Activated naive CD8-positive, alpha-beta T cell treated with anti-CD3 and anti-CD28 coated beads for 36 hours (primary cell): ENCODE data around the gene ORM1. TPM values are rescaled to one million over a fixed set of nuclear protein-coding genes. Genes with fewer than 3 reads are reported as not detected.
"Not testable (repeated sequence)": the region's sequence is repeated elsewhere in the genome, so short reads cannot be mapped to it uniquely, and the experiment has no call there.

Experiments
- DNase-seq: peaks from one replicate; pipeline ENCODE4 v3.0.0; 2021
- H3K27ac Mint-ChIP-seq: one replicate; pipeline ENCODE4 v1.8.0; 2022; ENCODE audit warnings: mild to moderate bottlenecking, moderate library complexity, mixed read lengths
- H3K27me3 Mint-ChIP-seq: one replicate; pipeline ENCODE4 v1.8.0; 2022; ENCODE audit warnings: mild to moderate bottlenecking, mixed read lengths
- H3K36me3 Mint-ChIP-seq: one replicate; pipeline ENCODE4 v1.8.0; 2021; ENCODE audit warnings: mild to moderate bottlenecking, mixed read lengths
- H3K4me1 Mint-ChIP-seq: one replicate; pipeline ENCODE4 v1.8.0; 2021; ENCODE audit warnings: mixed read lengths
- H3K4me3 Mint-ChIP-seq: one replicate; pipeline ENCODE4 v1.8.0; 2022; ENCODE audit warnings: mild to moderate bottlenecking, moderate library complexity, mixed read lengths
- H3K9me3 Mint-ChIP-seq: one replicate; pipeline ENCODE4 v1.8.0; 2022; ENCODE audit warnings: mixed read lengths
- total RNA-seq, 2 experiments: library from RNA; stranded (reverse); gene quantifications; one replicate each; pipeline ENCODE4 v1.2.3, GENCODE V29; 2021

The ORM1 gene
- total RNA-seq, 2 experiments from 2014 or later = not detected

GRCh38 chr9:114311571-114312512 lies 11.1 kb upstream of the ORM1 start:
- Mint-ChIP-seq H3K27me3 (no peaks in the 10 kb centered on the region), H3K9me3 (no peaks in the 10 kb centered on the region), H3K4me3 (no peak overlapping the region), H3K4me1 (no peaks in the 10 kb centered on the region), H3K27ac (no peak overlapping the region), H3K36me3 (no peaks in the 10 kb centered on the region)
- no peak for DNase-seq

DNA sequence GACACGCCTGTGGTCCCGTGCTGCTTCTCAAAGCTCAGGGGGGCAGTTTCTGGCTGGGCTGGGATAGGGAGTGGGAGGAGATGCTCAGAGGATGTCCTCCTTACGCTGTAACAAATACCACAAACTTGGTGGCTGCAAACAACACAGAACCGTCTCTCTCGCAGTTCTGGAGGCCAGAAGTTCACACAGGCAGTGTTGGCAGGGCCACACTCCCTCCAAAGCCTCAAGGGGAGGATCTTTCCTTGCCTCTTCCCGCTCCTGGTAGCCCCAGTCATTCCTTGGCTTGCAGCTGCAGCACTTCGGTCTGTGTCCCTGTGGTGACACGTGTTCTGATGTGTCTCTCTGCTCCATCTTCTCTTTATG lies 10.4 kb upstream of the ORM1 start:
- Mint-ChIP-seq H3K4me3 (no peak overlapping the region), H3K36me3 (no peaks in the 10 kb centered on the region), H3K9me3 (no peaks in the 10 kb centered on the region), H3K27me3 (no peaks in the 10 kb centered on the region), H3K4me1 (no peaks in the 10 kb centered on the region), H3K27ac (no peak overlapping the region)
- DNase-seq = no peak

- H3K27ac Mint-ChIP-seq = no peak overlapping the region
- no peaks in the 10 kb centered on the region for H3K9me3 Mint-ChIP-seq
- peaks cover 4% of the 10 kb centered on the region for H3K4me1 Mint-ChIP-seq
- no peaks in the 10 kb centered on the region for H3K27me3 Mint-ChIP-seq
- DNase-seq = no peak
- no peaks in the 10 kb centered on the region for H3K36me3 Mint-ChIP-seq
- no peak overlapping the region for H3K4me3 Mint-ChIP-seq
These were observed 9.7 kb upstream of the ORM1 start for GRCh38 chr9:114313186-114313585.

- H3K4me3 Mint-ChIP-seq = no peak overlapping the region
- no peak for DNase-seq
- no peak overlapping the region for H3K27ac Mint-ChIP-seq
- no peaks in the 10 kb centered on the region for H3K9me3 Mint-ChIP-seq
- no peaks in the 10 kb centered on the region for H3K36me3 Mint-ChIP-seq
- peaks cover 4% of the 10 kb centered on the region for H3K4me1 Mint-ChIP-seq
- H3K27me3 Mint-ChIP-seq = no peaks in the 10 kb centered on the region
These were observed 8.5 kb upstream of the ORM1 start for GRCh38 chr9:114314256-114314867.

DNA sequence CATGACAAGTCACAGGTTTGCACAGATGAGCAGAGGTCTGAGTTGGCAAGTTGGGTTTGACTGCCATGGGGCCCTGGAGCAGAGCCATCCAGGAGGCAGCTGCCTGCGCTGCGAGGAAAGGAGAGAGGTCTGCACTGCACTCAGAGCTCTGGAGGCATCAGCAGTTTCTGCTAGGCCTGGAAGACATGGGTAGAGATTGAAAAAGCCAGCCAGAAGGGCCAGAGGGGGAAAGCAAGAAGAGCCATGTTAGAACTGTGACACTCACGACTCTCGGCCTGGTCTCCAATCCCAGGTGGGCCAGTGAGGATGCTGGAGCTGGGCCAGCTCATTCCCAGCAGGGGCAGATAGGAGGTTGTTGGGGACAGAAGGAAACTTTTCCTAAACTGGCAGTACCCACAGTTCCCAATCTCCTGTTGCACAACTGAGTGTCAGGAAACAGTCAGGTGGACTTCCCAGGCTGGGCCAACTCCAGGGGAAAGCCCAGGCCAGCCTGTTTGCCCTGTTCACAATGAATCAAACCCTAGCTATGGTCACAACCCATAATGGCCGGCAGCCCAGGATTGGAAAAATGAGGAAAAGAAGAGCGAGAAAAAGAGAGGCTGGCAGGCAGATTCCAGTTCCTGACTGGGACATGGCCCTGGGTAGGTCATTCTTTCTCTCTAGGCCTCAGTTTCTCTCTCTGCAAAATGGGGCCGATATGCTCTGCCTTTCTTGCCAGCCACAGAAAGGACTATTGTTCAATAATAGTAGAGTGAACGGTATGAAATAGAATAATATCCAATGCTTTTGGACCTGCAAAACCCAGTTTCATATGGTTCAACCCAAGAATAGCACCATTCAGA lies 7.8 kb upstream of the ORM1 start:
- H3K4me1 Mint-ChIP-seq = peaks cover 4% of the 10 kb centered on the region
- no peak overlapping the region for H3K4me3 Mint-ChIP-seq
- H3K36me3 Mint-ChIP-seq = no peaks in the 10 kb centered on the region
- no peak overlapping the region for H3K27ac Mint-ChIP-seq
- no peaks in the 10 kb centered on the region for H3K27me3 Mint-ChIP-seq
- DNase-seq = no peak
- no peaks in the 10 kb centered on the region for H3K9me3 Mint-ChIP-seq

- DNase-seq = no peak
- no peak overlapping the region for H3K27ac Mint-ChIP-seq
- H3K4me3 Mint-ChIP-seq = no peak overlapping the region
- H3K4me1 Mint-ChIP-seq = peaks cover 4% of the 10 kb centered on the region
- H3K9me3 Mint-ChIP-seq = no peaks in the 10 kb centered on the region
- no peaks in the 10 kb centered on the region for H3K27me3 Mint-ChIP-seq
- H3K36me3 Mint-ChIP-seq = no peaks in the 10 kb centered on the region
These were observed 7.1 kb upstream of the ORM1 start for GRCh38 chr9:114315723-114316363.

DNA sequence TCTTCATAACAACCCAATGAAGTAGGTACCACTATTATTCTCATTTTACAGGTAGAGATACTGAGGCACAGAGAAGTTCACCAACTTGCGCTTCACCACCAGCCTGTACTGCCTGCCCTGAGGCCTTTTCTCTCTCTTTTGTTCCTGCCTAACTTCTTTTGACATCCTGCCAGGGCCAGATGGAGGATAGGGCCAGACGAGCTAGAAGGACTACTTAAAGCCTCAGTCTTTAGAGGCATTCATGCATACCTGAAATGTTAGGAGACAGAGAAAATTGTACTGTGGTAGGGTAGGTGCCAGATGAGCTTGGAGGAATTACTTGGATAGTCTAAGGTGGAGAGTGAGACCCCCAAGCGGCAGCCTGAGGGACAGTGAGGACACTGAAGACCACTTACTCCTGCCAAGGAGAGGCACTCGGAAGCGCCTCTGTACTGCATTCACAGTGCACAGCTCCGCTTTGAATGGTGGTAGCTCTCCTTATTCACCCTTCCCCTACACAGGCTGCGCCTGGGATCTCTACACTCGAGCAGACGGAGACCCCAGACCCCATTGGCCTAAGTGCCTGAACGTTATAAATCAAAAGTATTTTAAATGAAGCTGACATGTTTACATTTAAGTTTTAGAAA lies 6.2 kb upstream of the ORM1 start:
- Mint-ChIP-seq H3K36me3 (no peaks in the 10 kb centered on the region), H3K27ac (no peak overlapping the region), H3K4me1 (peaks cover 4% of the 10 kb centered on the region), H3K9me3 (no peaks in the 10 kb centered on the region), H3K4me3 (no peak overlapping the region), H3K27me3 (no peaks in the 10 kb centered on the region)
- DNase-seq = no peak

DNA sequence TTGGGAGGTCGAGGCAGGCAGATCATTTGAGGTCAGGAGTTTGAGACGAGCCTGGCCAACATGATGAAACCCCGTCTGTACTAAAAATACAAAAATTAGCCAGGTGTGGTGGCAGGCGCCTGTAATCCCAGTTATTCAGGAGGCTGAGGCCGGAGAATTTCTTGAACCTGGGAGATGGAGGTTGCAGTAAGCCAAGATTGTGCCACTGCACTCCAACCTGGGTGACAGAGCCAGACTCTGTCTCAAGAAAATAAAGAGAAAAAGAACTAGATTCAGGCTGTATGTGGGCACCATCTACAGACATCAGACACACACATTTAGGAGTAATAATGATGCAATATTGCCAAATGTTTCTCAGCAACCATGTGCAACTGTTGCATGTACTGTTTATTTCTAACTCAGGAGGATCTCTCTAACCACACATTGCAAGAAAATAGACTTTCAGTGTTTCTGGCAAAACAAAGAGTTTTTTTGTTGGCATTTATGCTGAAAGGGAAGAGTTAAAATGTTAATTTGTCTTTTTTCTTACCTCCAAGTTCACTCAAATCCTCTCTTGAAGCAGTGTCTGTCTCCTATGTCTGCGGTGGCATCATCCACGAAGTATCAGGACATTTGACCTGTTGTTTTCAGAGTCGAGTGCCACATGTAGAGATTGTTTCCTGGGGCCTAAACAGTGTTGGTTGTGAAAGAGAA lies 5.1 kb upstream of the ORM1 start:
- no peaks in the 10 kb centered on the region for H3K27me3 Mint-ChIP-seq
- H3K9me3 Mint-ChIP-seq = no peaks in the 10 kb centered on the region
- H3K4me3 Mint-ChIP-seq = no peak overlapping the region
- peaks cover 4% of the 10 kb centered on the region for H3K4me1 Mint-ChIP-seq
- peak overlapping the region; percentile 77 for H3K27ac Mint-ChIP-seq
- H3K36me3 Mint-ChIP-seq = no peaks in the 10 kb centered on the region
- DNase-seq = no peak

- H3K27ac Mint-ChIP-seq = peak overlapping the region; percentile 77
- no peak for DNase-seq
- no peak overlapping the region for H3K4me3 Mint-ChIP-seq
- H3K9me3 Mint-ChIP-seq = no peaks in the 10 kb centered on the region
- no peaks in the 10 kb centered on the region for H3K36me3 Mint-ChIP-seq
- peaks cover 4% of the 10 kb centered on the region for H3K4me1 Mint-ChIP-seq
- H3K27me3 Mint-ChIP-seq = no peaks in the 10 kb centered on the region
These were observed 4.5 kb upstream of the ORM1 start for GRCh38 chr9:114318416-114318815.

DNA sequence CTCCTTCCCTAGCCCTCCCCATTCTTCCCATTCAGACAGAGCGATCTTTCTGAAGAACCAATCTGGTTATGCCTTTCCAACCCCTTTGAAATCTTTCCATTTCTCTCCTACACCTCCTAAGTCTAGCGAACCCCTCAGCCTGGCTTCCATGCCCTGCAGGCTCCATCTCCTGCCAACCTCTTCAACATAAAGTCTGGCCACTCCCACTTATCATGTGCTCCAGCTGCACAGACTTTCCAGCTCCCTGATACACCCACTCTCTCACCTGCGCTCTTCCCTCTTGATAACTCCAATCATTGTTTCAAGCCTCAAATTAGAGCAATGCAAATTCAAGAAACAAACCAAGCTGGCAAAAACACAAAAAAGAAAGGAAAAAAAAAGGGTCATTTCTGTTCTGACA lies 3.8 kb upstream of the ORM1 start:
- no peaks in the 10 kb centered on the region for H3K9me3 Mint-ChIP-seq
- H3K27me3 Mint-ChIP-seq = no peaks in the 10 kb centered on the region
- no peaks in the 10 kb centered on the region for H3K36me3 Mint-ChIP-seq
- DNase-seq = no peak
- peaks cover 4% of the 10 kb centered on the region for H3K4me1 Mint-ChIP-seq
- H3K27ac Mint-ChIP-seq = no peak overlapping the region
- no peak overlapping the region for H3K4me3 Mint-ChIP-seq

DNA sequence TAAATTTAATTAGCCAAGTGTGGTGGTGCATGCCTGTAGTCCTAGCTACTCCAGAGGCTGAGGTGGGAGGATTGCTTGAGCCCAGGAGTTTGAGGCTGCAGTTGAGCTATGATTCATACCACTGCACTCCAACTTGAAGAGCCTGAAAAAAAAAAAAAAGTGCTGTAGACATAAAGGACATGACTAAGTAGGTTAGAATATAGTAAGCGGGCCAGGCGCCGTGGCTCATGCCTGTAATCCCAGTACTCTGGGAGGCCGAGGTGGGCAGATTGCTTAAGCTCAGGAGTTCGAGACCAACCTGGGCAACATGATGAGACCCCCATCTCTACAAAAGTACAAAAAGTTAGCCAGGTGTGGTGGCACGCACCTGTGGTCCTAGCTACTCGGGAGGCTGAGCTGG lies 2.2 kb upstream of the ORM1 start:
- DNase-seq, H3K27me3 Mint-ChIP-seq, H3K27ac Mint-ChIP-seq, H3K36me3 Mint-ChIP-seq, H3K4me1 Mint-ChIP-seq, H3K9me3 Mint-ChIP-seq, H3K4me3 Mint-ChIP-seq: not testable (repeated sequence)

GRCh38 chr9:114321759-114322158 lies 1.1 kb upstream of the ORM1 start:
- no peaks in the 10 kb centered on the region for H3K36me3 Mint-ChIP-seq
- H3K4me3 Mint-ChIP-seq = no peak overlapping the region
- H3K27me3 Mint-ChIP-seq = no peaks in the 10 kb centered on the region
- H3K27ac Mint-ChIP-seq = no peak overlapping the region
- no peak for DNase-seq
- peaks cover 4% of the 10 kb centered on the region for H3K4me1 Mint-ChIP-seq
- H3K9me3 Mint-ChIP-seq = no peaks in the 10 kb centered on the region

DNA sequence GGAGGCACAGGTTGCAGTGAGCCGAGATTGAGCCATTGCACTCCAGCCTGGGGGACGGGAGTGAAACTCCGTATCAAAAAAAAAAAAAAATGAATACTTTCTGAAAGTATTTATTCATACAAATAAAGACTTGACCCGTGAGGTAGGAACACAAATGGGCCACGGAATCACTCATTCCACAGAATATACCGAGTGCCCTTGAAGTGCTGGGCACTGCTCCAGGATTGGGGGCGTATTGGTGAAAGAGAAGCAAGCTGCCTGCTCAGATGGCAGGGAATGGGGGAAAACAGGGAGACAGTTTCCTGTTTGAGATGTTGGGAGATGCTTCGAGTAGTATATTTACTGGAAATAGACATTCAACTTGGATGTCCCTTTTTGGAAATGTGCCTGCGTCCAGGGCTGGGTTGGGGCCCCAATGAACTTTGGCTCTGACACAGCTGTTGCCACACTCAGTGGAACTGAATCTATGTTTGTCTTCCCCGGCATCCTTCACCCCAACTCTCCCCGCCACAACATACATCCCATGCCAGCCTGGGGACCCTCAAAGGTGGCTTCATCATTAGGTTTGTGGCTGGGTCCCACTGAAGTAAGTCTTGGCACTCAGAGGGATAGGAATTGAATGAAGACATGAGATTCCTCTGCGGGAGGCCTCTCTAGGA lies 609 bp upstream of the ORM1 start:
- not testable (repeated sequence) for H3K27ac Mint-ChIP-seq, H3K4me1 Mint-ChIP-seq, DNase-seq, H3K9me3 Mint-ChIP-seq, H3K27me3 Mint-ChIP-seq, H3K4me3 Mint-ChIP-seq, H3K36me3 Mint-ChIP-seq

DNA sequence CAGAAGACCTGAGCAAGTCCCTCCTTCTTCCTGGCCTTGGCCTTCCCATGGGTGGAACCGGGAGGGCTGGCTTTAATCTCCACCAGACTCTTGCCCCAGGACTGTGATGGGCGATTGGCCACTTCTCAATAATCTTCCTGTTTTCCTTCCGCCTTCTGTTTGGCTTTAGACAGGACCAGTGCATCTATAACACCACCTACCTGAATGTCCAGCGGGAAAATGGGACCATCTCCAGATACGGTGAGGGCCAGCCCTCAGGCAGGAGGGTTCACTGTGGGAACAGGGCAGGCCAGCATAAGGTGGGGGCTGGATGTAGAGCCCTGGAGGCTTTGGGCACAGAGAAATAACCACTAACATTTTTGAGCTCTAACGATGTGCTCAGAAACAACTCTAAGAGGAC lies 951 bp downstream of the ORM1 start:
- not testable (repeated sequence) for H3K4me3 Mint-ChIP-seq

More for the DNA sequence above, 951 bp downstream of the ORM1 start:
- not testable (repeated sequence) for H3K4me1 Mint-ChIP-seq, H3K27ac Mint-ChIP-seq, DNase-seq, H3K27me3 Mint-ChIP-seq, H3K9me3 Mint-ChIP-seq, H3K36me3 Mint-ChIP-seq
